Measurements from ENCODE around the gene NOX5. TPM values are rescaled to one million over a fixed set of nuclear protein-coding genes. Genes with fewer than 3 reads are reported as not detected.

The NOX5 gene
- total RNA-seq, 1 donor from 2014 or later = 0.74 TPM

Other genes starting within 250 kb of the NOX5 start
- 55.2 TPM for gene ANP32A, start 193.8 kb upstream of the NOX5 start, total RNA-seq
- 1.5 TPM for gene SPESP1, start 84.2 kb upstream of the NOX5 start, total RNA-seq
- gene GLCE, start 145.9 kb downstream of the NOX5 start, total RNA-seq = 16.5 TPM

Measured in vagina (tissue), 1 donor.